ENCODE measurements around the gene IRF8. TPM values are rescaled to one million over a fixed set of nuclear protein-coding genes. Genes with fewer than 3 reads are reported as not detected.

Gene IRF8
- total and polyA plus RNA-seq, 2 of the 4 experiments (the other 2 are of a cell fraction), result not detected

DNA sequence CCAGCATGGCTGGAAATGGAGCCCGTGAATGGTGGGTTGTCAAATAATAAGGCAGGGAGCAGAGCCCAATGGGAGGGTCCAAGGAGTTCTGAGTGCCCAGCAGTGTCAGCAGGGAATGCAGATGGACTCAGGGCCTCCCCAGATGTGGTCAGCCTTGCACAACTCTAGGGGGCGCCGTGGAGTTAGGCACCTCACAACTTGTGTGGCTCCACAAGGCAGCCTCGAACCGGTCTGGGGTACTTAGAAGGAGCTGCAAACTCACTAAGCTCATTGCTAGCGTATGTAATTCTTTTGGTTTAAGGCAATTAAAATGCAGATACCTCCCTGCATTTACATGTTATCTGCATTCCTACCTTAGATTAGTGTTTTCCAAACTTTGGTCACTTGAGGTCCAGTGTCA, 18.1 kb downstream of the IRF8 start:
- CTCF ChIA-PET, result no interaction called here
- DNase-seq, result no peak
- intact Hi-C loops (cut with micrococcal nuclease), result no loop called here

More for the DNA sequence above, 18.1 kb downstream of the IRF8 start:
- Histone ChIP-seq H3K18ac (ENCODE audit: low read depth, low read length) (no peak overlapping the region), H3K36me3 (ENCODE audit: control insufficient read depth, insufficient read depth, low read length) (no peaks in the 10 kb centered on the region), H2BK5ac (ENCODE audit: low read depth, low read length, poor library complexity, severe bottlenecking) (no peak overlapping the region), H4K8ac (ENCODE audit: low read depth in 2 of 2, low read length in 2 of 2) (no peak overlapping the region), H3K9me1 (ENCODE audit: insufficient read depth, low read length) (no peaks in the 10 kb centered on the region), H3K4ac (ENCODE audit: low read depth, low read length) (no peak overlapping the region), H3K9ac (ENCODE audit: low read depth, low read length) (no peak overlapping the region), H3K4me2 (ENCODE audit: low read depth, low read length) (no peak overlapping the region), H4K5ac (ENCODE audit: low read depth, low read length) (no peak overlapping the region), H3K9me3 (ENCODE audit: control insufficient read depth, insufficient read depth, low read length) (no peaks in the 10 kb centered on the region), H2AK9ac (replicated peaks; ENCODE audit: low read depth, low read length, poor library complexity) (no peak overlapping the region), H2AFZ (replicated peaks; ENCODE audit: low read length, poor library complexity) (no peak overlapping the region), H3K4me1 (ENCODE audit: control insufficient read depth, insufficient read depth, low read length) (no peaks in the 10 kb centered on the region; the same call in 1 of the 2 replicates), H4K91ac (ENCODE audit: insufficient read depth, low read depth, low read length) (no peak overlapping the region), H3K23ac (ENCODE audit: low read depth, low read length) (no peak overlapping the region), H3K27me3 (ENCODE audit: control insufficient read depth, insufficient read depth, low read length) (peaks cover 38% of the 10 kb centered on the region), H3K14ac (replicated peaks; ENCODE audit: low read depth, low read length) (no peak overlapping the region), H3K27ac (ENCODE audit: insufficient read depth, low read length) (no peak overlapping the region), H3K79me1 (ENCODE audit: low read depth in 1 of 2, low read length in 2 of 2) (no peaks in the 10 kb centered on the region), H2AK5ac (ENCODE audit: low read depth, low read length) (no peak overlapping the region), H2BK20ac (ENCODE audit: low read depth, low read length) (no peak overlapping the region), H4K20me1 (ENCODE audit: insufficient read depth, low read length) (no peaks in the 10 kb centered on the region), H2BK15ac (ENCODE audit: low read depth, low read length) (no peak overlapping the region), H3K4me3 (ENCODE audit: insufficient read depth, low read depth, low read length) (no peak overlapping the region), H2BK120ac (ENCODE audit: low read depth, low read length) (no peak overlapping the region), H3K56ac (ENCODE audit: extremely low read depth, insufficient read depth, low read length) (no peak overlapping the region)
- dilution Hi-C loops (cut with HindIII; ENCODE audit: low sequenced_read_pairs, unreplicated experiment) (no loop called here), in situ Hi-C loops (cut with MboI; ENCODE audit: low sequenced_read_pairs) (no loop called here)
- POLR2A ChIA-PET (ENCODE audit: unreplicated experiment), result no interaction called here
- BruUV-seq (replicated peaks), result no TSS peak
- WGBS, 2 experiments (ENCODE audit: extremely low coverage in 2 of 2, insufficient read length in 1 of 2), result 100% methylated on average over 1 of the region's 6 CpGs; no CpG with 5 or more reads in 1 of the 2 experiments
- TF ChIP-seq RCOR1 (IDR thresholded peaks at IDR 0.05; ENCODE audit: insufficient replicate concordance, low read length) (no peak), FOS (IDR thresholded peaks at IDR 0.05; ENCODE audit: low read depth, low read length) (no peak)
- no peak for ATAC-seq (ENCODE audit: low read depth)
